Thymus (tissue), 11 donors: ENCODE data around the gene GMFB. TPM values are rescaled to one million over a fixed set of nuclear protein-coding genes. Genes with fewer than 3 reads are reported as not detected.

Experiments used
- DNase-seq, 9 donors: peaks; one replicate each; pipeline ENCODE4 v3.0.0-alpha.2; 2013; ENCODE audit warnings: low spot score in 9 of 9, low read depth in 6 of 9, missing footprints in 1 of 9
- H3K27ac ChIP-seq, 2 donors: one replicate each; pipeline ENCODE4 v1.5.1; 2013; ENCODE audit warnings: control low read depth in 1 of 2, low read depth in 1 of 2, low read length in 1 of 2, mild to moderate bottlenecking in 1 of 2, moderate library complexity in 1 of 2
- H3K27me3 ChIP-seq, 2 donors: one replicate each; pipeline ENCODE4 v1.5.1; 2013; ENCODE audit warnings: low read length in 1 of 2; ENCODE audit not compliant: control insufficient read depth in 2 of 2, insufficient read depth in 1 of 2
- H3K36me3 ChIP-seq, 2 donors: one replicate each; pipeline ENCODE4 v1.5.1; 2013; ENCODE audit warnings: low read length in 1 of 2, mild to moderate bottlenecking in 1 of 2, moderate library complexity in 1 of 2; ENCODE audit not compliant: control insufficient read depth in 2 of 2, insufficient read depth in 2 of 2
- H3K4me1 ChIP-seq, 2 donors: one replicate each; pipeline ENCODE4 v1.5.1; 2013; ENCODE audit warnings: low read length in 2 of 2; ENCODE audit not compliant: control insufficient read depth in 2 of 2, insufficient read depth in 2 of 2
- H3K4me3 ChIP-seq, 2 donors: one replicate each; pipeline ENCODE4 v1.5.1; 2013; ENCODE audit warnings: low read length in 2 of 2, control low read depth in 1 of 2, mild to moderate bottlenecking in 1 of 2
- H3K9me3 ChIP-seq, 2 donors: one replicate each; pipeline ENCODE4 v1.5.1; 2013; ENCODE audit warnings: low read length in 1 of 2, mild to moderate bottlenecking in 1 of 2; ENCODE audit not compliant: control insufficient read depth in 2 of 2, insufficient read depth in 1 of 2
- WGBS: extraction: QIAGEN DNeasy Blood & Tissue Kit; methylation state at CpG from one replicate; pipeline ENCODE4 v1.1.7; 2013; 5-methylcytosine and 5-hydroxymethylcytosine counted together
- polyA plus RNA-seq: library from polyadenylated mRNA; stranded (reverse); fragments of 200-250 nt; gene quantifications from one replicate; pipeline ENCODE4 v1.2.3, GENCODE V29; 2013
- total RNA-seq: library from RNA; stranded (reverse); fragments of 120-200 nt; gene quantifications from one replicate; pipeline ENCODE4 v1.2.4, GENCODE V29; 2013
- donor health status: healthy.

Gene GMFB
- total and polyA plus RNA-seq, 2 donors = 24.6 to 29.7 TPM

GRCh38 chr14:54528973-54529372, 40.2 kb upstream of the GMFB start:
- Histone ChIP-seq H3K36me3 (peaks cover 1 to 7% of the 10 kb centered on the region in 2 donors), H3K27ac (no peak overlapping the region), H3K4me1 (no peaks in the 10 kb centered on the region), H3K27me3 (no peaks in the 10 kb centered on the region), H3K9me3 (no peaks in the 10 kb centered on the region), H3K4me3 (no peak overlapping the region)
- DNase-seq = no peak
- 98% methylated on average over 2 of the region's 2 CpGs for WGBS

GRCh38 chr14:54524410-54524809, 35.6 kb upstream of the GMFB start:
- DNase-seq = no peak
- H3K36me3 ChIP-seq = peaks cover 4 to 9% of the 10 kb centered on the region in 2 donors
- H3K4me1 ChIP-seq = no peaks in the 10 kb centered on the region
- no peak overlapping the region for H3K4me3 ChIP-seq
- no peak overlapping the region for H3K27ac ChIP-seq
- WGBS = over 99% methylated on average over 4 of the region's 4 CpGs
- H3K27me3 ChIP-seq = no peaks in the 10 kb centered on the region
- no peaks in the 10 kb centered on the region for H3K9me3 ChIP-seq

GRCh38 chr14:54516709-54517108, 27.9 kb upstream of the GMFB start:
- Histone ChIP-seq H3K4me3 (no peak overlapping the region), H3K36me3 (no peaks in the 10 kb centered on the region), H3K27me3 (no peaks in the 10 kb centered on the region), H3K9me3 (no peaks in the 10 kb centered on the region), H3K27ac (no peak overlapping the region), H3K4me1 (no peaks in the 10 kb centered on the region)
- 100% methylated on average over 1 of the region's 1 CpG for WGBS
- DNase-seq = no peak

GRCh38 chr14:54515670-54516069, 26.9 kb upstream of the GMFB start:
- no peak overlapping the region for H3K4me3 ChIP-seq
- 96% methylated on average over 1 of the region's 1 CpG for WGBS
- no peak overlapping the region for H3K27ac ChIP-seq
- no peaks in the 10 kb centered on the region for H3K36me3 ChIP-seq
- no peaks in the 10 kb centered on the region for H3K27me3 ChIP-seq
- no peaks in the 10 kb centered on the region for H3K9me3 ChIP-seq
- no peak for DNase-seq
- peaks cover 0 to 2% of the 10 kb centered on the region in 2 donors for H3K4me1 ChIP-seq

GRCh38 chr14:54512393-54512792, 23.6 kb upstream of the GMFB start:
- peaks cover 3 to 12% of the 10 kb centered on the region in 2 donors for H3K27me3 ChIP-seq
- H3K4me1 ChIP-seq = peaks cover 3 to 4% of the 10 kb centered on the region in 2 donors
- H3K27ac ChIP-seq = no peak overlapping the region
- WGBS = 98% methylated on average over 1 of the region's 1 CpG
- no peak for DNase-seq
- H3K36me3 ChIP-seq = no peaks in the 10 kb centered on the region
- no peaks in the 10 kb centered on the region for H3K9me3 ChIP-seq
- H3K4me3 ChIP-seq = no peak overlapping the region

GRCh38 chr14:54509546-54510501, 21.0 kb upstream of the GMFB start, which contains the start of gene CGRRF1:
CGRRF1 (plus strand) TSS chr14:54509906; CDS start chr14:54509960, 54 bp downstream.
- H3K27me3 ChIP-seq = peaks cover 3 to 12% of the 10 kb centered on the region in 2 donors
- no peak within 1 kb of the TSS for H3K27ac ChIP-seq
- WGBS = under 1% methylated on average over 66 of the region's 66 CpGs
- peak within 1 kb of the TSS; percentile 64 to 81 for H3K4me3 ChIP-seq
- no peaks in the 10 kb centered on the region for H3K9me3 ChIP-seq
- no peaks in the 10 kb centered on the region for H3K36me3 ChIP-seq
- DNase-seq = peak; percentile 58 to 92 (median 79)
- H3K4me1 ChIP-seq = peaks cover 3 to 4% of the 10 kb centered on the region in 2 donors

GRCh38 chr14:54503486-54503885, 14.7 kb upstream of the GMFB start:
- no peak overlapping the region for H3K4me3 ChIP-seq
- H3K27ac ChIP-seq = no peak overlapping the region
- H3K36me3 ChIP-seq = no peaks in the 10 kb centered on the region
- H3K4me1 ChIP-seq = no peaks in the 10 kb centered on the region
- H3K27me3 ChIP-seq = no peaks in the 10 kb centered on the region
- DNase-seq = no peak
- no peaks in the 10 kb centered on the region for H3K9me3 ChIP-seq
- WGBS = 94% methylated on average over 3 of the region's 3 CpGs

- Histone ChIP-seq H3K36me3 (no peaks in the 10 kb centered on the region), H3K4me3 (no peak overlapping the region), H3K27me3 (no peaks in the 10 kb centered on the region), H3K4me1 (no peaks in the 10 kb centered on the region), H3K27ac (no peak overlapping the region), H3K9me3 (no peaks in the 10 kb centered on the region)
- WGBS = 45% methylated on average over 2 of the region's 2 CpGs
- no peak for DNase-seq
These were observed 13.8 kb upstream of the GMFB start for GRCh38 chr14:54502602-54503001.

GRCh38 chr14:54501480-54501879, 12.7 kb upstream of the GMFB start:
- Histone ChIP-seq H3K4me1 (no peaks in the 10 kb centered on the region), H3K27ac (no peak overlapping the region), H3K9me3 (no peaks in the 10 kb centered on the region), H3K27me3 (no peaks in the 10 kb centered on the region), H3K36me3 (no peaks in the 10 kb centered on the region), H3K4me3 (no peak overlapping the region)
- WGBS = 96% methylated on average over 3 of the region's 3 CpGs
- no peak for DNase-seq
